GM18867 (cell line): ENCODE data around the gene NDE1.

Source experiments
- ATAC-seq: cut with Tn5 transposase; IDR thresholded peaks from one replicate; pipeline ENCODE4 v1.9.1; 2021; ENCODE audit warnings: mild to moderate bottlenecking, moderate library complexity; ENCODE audit not compliant: unreplicated experiment

NDE1 gene

GRCh38 chr16:15732416-15732815 is 82.4 kb downstream of the NDE1 start:
- ATAC-seq, result no peak

GRCh38 chr16:15735610-15736009 is 85.6 kb downstream of the NDE1 start:
- ATAC-seq, result no peak

- no peak for ATAC-seq
Observed at GRCh38 chr16:15736529-15736928, 86.5 kb downstream of the NDE1 start.

- ATAC-seq, result no peak
Observed at GRCh38 chr16:15737140-15737644, 87.1 kb downstream of the NDE1 start.

GRCh38 chr16:15739464-15739863 is 89.4 kb downstream of the NDE1 start:
- ATAC-seq, result no peak

- no peak for ATAC-seq
Observed at GRCh38 chr16:15739950-15740349, 89.9 kb downstream of the NDE1 start.

GRCh38 chr16:15741207-15741871 is 91.3 kb downstream of the NDE1 start:
- no peak for ATAC-seq

- ATAC-seq, result no peak
Observed at GRCh38 chr16:15742716-15743115, 92.7 kb downstream of the NDE1 start.

GRCh38 chr16:15743657-15744056 is 93.6 kb downstream of the NDE1 start:
- ATAC-seq, result no peak

GRCh38 chr16:15746332-15746731 is 96.3 kb downstream of the NDE1 start:
- no peak for ATAC-seq

GRCh38 chr16:15747937-15748336 is 97.9 kb downstream of the NDE1 start:
- ATAC-seq, result no peak

- no peak for ATAC-seq
Observed at GRCh38 chr16:15748654-15749053, 98.6 kb downstream of the NDE1 start.

- ATAC-seq, result no peak
Observed at GRCh38 chr16:15749371-15749770, 99.3 kb downstream of the NDE1 start.

- no peak for ATAC-seq
Observed at GRCh38 chr16:15749985-15750384, 99.9 kb downstream of the NDE1 start.

GRCh38 chr16:15751940-15752339 is 101.9 kb downstream of the NDE1 start:
- ATAC-seq, result no peak

- no peak for ATAC-seq
Observed at GRCh38 chr16:15752717-15753488, 102.9 kb downstream of the NDE1 start.

GRCh38 chr16:15754821-15755534 is 104.9 kb downstream of the NDE1 start:
- no peak for ATAC-seq

- ATAC-seq, result no peak
Observed at GRCh38 chr16:15757077-15757386, 107.0 kb downstream of the NDE1 start.

GRCh38 chr16:15757630-15758251 is 107.7 kb downstream of the NDE1 start:
- no peak for ATAC-seq

GRCh38 chr16:15759070-15759469 is 109.0 kb downstream of the NDE1 start:
- ATAC-seq, result no peak

GRCh38 chr16:15760129-15760528 is 110.1 kb downstream of the NDE1 start:
- ATAC-seq, result no peak
